Activated CD4-positive, alpha-beta T cell treated with anti-CD3 and anti-CD28 coated beads, Interleukin-2, amount 10 ng/mL, durations not matched to agents 24 days and 14 days (primary cell): ENCODE measurements around the gene TUBG2. TPM values are rescaled to one million over a fixed set of nuclear protein-coding genes. Genes with fewer than 3 reads are reported as not detected.

Source experiments
- DNase-seq: peaks from one replicate; pipeline ENCODE4 v3.0.0; 2022
- H3K27ac Mint-ChIP-seq: one replicate; pipeline ENCODE4 v1.8.0; 2022; ENCODE audit warnings: mild to moderate bottlenecking, mixed read lengths
- H3K27me3 Mint-ChIP-seq: one replicate; pipeline ENCODE4 v1.8.0; 2022; ENCODE audit warnings: mixed read lengths
- H3K36me3 Mint-ChIP-seq: one replicate; pipeline ENCODE4 v1.8.0; 2022; ENCODE audit warnings: low read depth, mild to moderate bottlenecking, mixed read lengths
- H3K4me1 Mint-ChIP-seq: one replicate; pipeline ENCODE4 v1.8.0; 2021; ENCODE audit warnings: mixed read lengths
- H3K4me3 Mint-ChIP-seq: one replicate; pipeline ENCODE4 v1.8.0; 2022; ENCODE audit warnings: mild to moderate bottlenecking, moderate library complexity, mixed read lengths
- H3K9me3 Mint-ChIP-seq: one replicate; pipeline ENCODE4 v1.8.0; 2021; ENCODE audit warnings: mixed read lengths
- intact Hi-C: fragments of 100-400 bp; cut with micrococcal nuclease; formaldehyde crosslinking; loops from one replicate; pipeline ENCODE4 v1.15.1; 2023
- total RNA-seq: library from RNA; stranded (reverse); gene quantifications from 2 replicates; pipeline ENCODE4 v1.2.3, GENCODE V29; 2022

Gene TUBG2
- total RNA-seq, 1 donor from 2014 or later = 12.9 TPM

- Mint-ChIP-seq H3K27me3 (peaks cover 39% of the 10 kb centered on the region), H3K9me3 (no peaks in the 10 kb centered on the region), H3K27ac (peak overlapping the region; percentile 79), H3K36me3 (no peaks in the 10 kb centered on the region), H3K4me3 (peak overlapping the region; percentile 81), H3K4me1 (peaks cover 46% of the 10 kb centered on the region)
- DNase-seq = peak; percentile 99
- intact Hi-C loops = loop anchor here (1.0 to 5.0 kb wide), 6 partner anchors 18 to 485 kb away; partner anchors contain the start of genes EZH1, GHDC, NAGLU and RETREG3
Measured at GRCh38 chr17:42677012-42677857, 18.2 kb downstream of the TUBG2 start.

- Mint-ChIP-seq H3K36me3 (no peaks in the 10 kb centered on the region), H3K27me3 (peaks cover 36% of the 10 kb centered on the region), H3K4me3 (peak overlapping the region; percentile 81), H3K4me1 (peaks cover 54% of the 10 kb centered on the region), H3K9me3 (no peaks in the 10 kb centered on the region), H3K27ac (peak overlapping the region; percentile 86)
- peak; percentile 95 for DNase-seq
- intact Hi-C loops = loop anchor here (1.0 to 5.0 kb wide), 7 partner anchors 8 to 486 kb away; partner anchors contain the start of genes EZH1, GHDC, NAGLU and RETREG3
Measured at GRCh38 chr17:42677921-42678781, 19.1 kb downstream of the TUBG2 start.

GRCh38 chr17:42678951-42679491, 19.9 kb downstream of the TUBG2 start:
- DNase-seq = peak; percentile 79
- no peaks in the 10 kb centered on the region for H3K9me3 Mint-ChIP-seq
- H3K27me3 Mint-ChIP-seq = peaks cover 42% of the 10 kb centered on the region
- no peaks in the 10 kb centered on the region for H3K36me3 Mint-ChIP-seq
- H3K4me1 Mint-ChIP-seq = peaks cover 60% of the 10 kb centered on the region
- H3K27ac Mint-ChIP-seq = peak overlapping the region; percentile 86
- H3K4me3 Mint-ChIP-seq = peak overlapping the region; percentile 81
- intact Hi-C loops = loop anchor here (1.0 to 5.0 kb wide), 4 partner anchors 9 to 487 kb away; partner anchors contain the start of genes GHDC and WNK4

GRCh38 chr17:42679492-42680330, 20.6 kb downstream of the TUBG2 start:
- Mint-ChIP-seq H3K4me1 (peaks cover 55% of the 10 kb centered on the region), H3K4me3 (peak overlapping the region; percentile 81), H3K36me3 (no peaks in the 10 kb centered on the region), H3K27me3 (peaks cover 37% of the 10 kb centered on the region), H3K27ac (peak overlapping the region; percentile 80), H3K9me3 (no peaks in the 10 kb centered on the region)
- peak; percentile 94 for DNase-seq
- intact Hi-C loops = loop anchor here (1.0 to 5.0 kb wide), 3 partner anchors 101 to 487 kb away; partner anchors contain the start of genes GHDC and WNK4

GRCh38 chr17:42680331-42680808, 21.3 kb downstream of the TUBG2 start:
- Mint-ChIP-seq H3K36me3 (no peaks in the 10 kb centered on the region), H3K4me1 (peaks cover 53% of the 10 kb centered on the region), H3K4me3 (peak overlapping the region; percentile 71), H3K27ac (peak overlapping the region; percentile 65), H3K9me3 (no peaks in the 10 kb centered on the region), H3K27me3 (peaks cover 32% of the 10 kb centered on the region)
- peak; percentile 63 for DNase-seq
- intact Hi-C loops = no loop called here

- peak; percentile 77 for DNase-seq
- peak within 1 kb of the TSS; percentile 87 for H3K4me3 Mint-ChIP-seq
- H3K9me3 Mint-ChIP-seq = no peaks in the 10 kb centered on the region
- H3K27ac Mint-ChIP-seq = peak within 1 kb of the TSS; percentile 74
- peaks cover 23% of the 10 kb centered on the region for H3K27me3 Mint-ChIP-seq
- H3K36me3 Mint-ChIP-seq = no peaks in the 10 kb centered on the region
- H3K4me1 Mint-ChIP-seq = peaks cover 48% of the 10 kb centered on the region
- intact Hi-C loops = no loop called here
Measured at GRCh38 chr17:42681976-42682721, 23.1 kb downstream of the TUBG2 start, which contains the start of gene CNTNAP1. Gene CNTNAP1, plus strand, starts transcription at chr17:42682531. Its CDS starts 299 bp downstream, at chr17:42682830.

- intact Hi-C loops = no loop called here
- Mint-ChIP-seq H3K9me3 (no peaks in the 10 kb centered on the region), H3K4me1 (peaks cover 43% of the 10 kb centered on the region), H3K27me3 (peaks cover 23% of the 10 kb centered on the region), H3K4me3 (peak overlapping the region; percentile 87), H3K36me3 (no peaks in the 10 kb centered on the region), H3K27ac (peak overlapping the region; percentile 74)
- peak; percentile 79 for DNase-seq
Measured at GRCh38 chr17:42682722-42683403, 23.8 kb downstream of the TUBG2 start.

GRCh38 chr17:42683407-42684034, 24.4 kb downstream of the TUBG2 start:
- Mint-ChIP-seq H3K9me3 (no peaks in the 10 kb centered on the region), H3K36me3 (no peaks in the 10 kb centered on the region), H3K4me3 (peak overlapping the region; percentile 87), H3K27ac (no peak overlapping the region), H3K4me1 (peaks cover 39% of the 10 kb centered on the region), H3K27me3 (peaks cover 23% of the 10 kb centered on the region)
- intact Hi-C loops = no loop called here
- DNase-seq = no peak

- Mint-ChIP-seq H3K9me3 (no peaks in the 10 kb centered on the region), H3K4me1 (peaks cover 31% of the 10 kb centered on the region), H3K4me3 (no peak overlapping the region), H3K27ac (no peak overlapping the region), H3K27me3 (peaks cover 23% of the 10 kb centered on the region), H3K36me3 (no peaks in the 10 kb centered on the region)
- intact Hi-C loops = no loop called here
- no peak for DNase-seq
Measured at GRCh38 chr17:42684929-42685556, 26.0 kb downstream of the TUBG2 start.

GRCh38 chr17:42685831-42686230, 26.7 kb downstream of the TUBG2 start:
- DNase-seq = no peak
- H3K9me3 Mint-ChIP-seq = no peaks in the 10 kb centered on the region
- no peaks in the 10 kb centered on the region for H3K36me3 Mint-ChIP-seq
- H3K27me3 Mint-ChIP-seq = peaks cover 23% of the 10 kb centered on the region
- intact Hi-C loops = no loop called here
- peaks cover 26% of the 10 kb centered on the region for H3K4me1 Mint-ChIP-seq
- no peak overlapping the region for H3K4me3 Mint-ChIP-seq
- no peak overlapping the region for H3K27ac Mint-ChIP-seq

- intact Hi-C loops = no loop called here
- no peaks in the 10 kb centered on the region for H3K9me3 Mint-ChIP-seq
- H3K27ac Mint-ChIP-seq = no peak overlapping the region
Measured at GRCh38 chr17:42686520-42687128, 27.5 kb downstream of the TUBG2 start.

More at GRCh38 chr17:42686520-42687128, 27.5 kb downstream of the TUBG2 start:
- DNase-seq = no peak
- H3K4me3 Mint-ChIP-seq = no peak overlapping the region
- peaks cover 19% of the 10 kb centered on the region for H3K27me3 Mint-ChIP-seq
- H3K36me3 Mint-ChIP-seq = no peaks in the 10 kb centered on the region
- peaks cover 21% of the 10 kb centered on the region for H3K4me1 Mint-ChIP-seq
